Measurements from ENCODE around the gene PICK1. TPM values are rescaled to one million over a fixed set of nuclear protein-coding genes. Genes with fewer than 3 reads are reported as not detected.

The PICK1 gene
- total RNA-seq, 1 donor from 2014 or later, result 55.5 TPM

DNA sequence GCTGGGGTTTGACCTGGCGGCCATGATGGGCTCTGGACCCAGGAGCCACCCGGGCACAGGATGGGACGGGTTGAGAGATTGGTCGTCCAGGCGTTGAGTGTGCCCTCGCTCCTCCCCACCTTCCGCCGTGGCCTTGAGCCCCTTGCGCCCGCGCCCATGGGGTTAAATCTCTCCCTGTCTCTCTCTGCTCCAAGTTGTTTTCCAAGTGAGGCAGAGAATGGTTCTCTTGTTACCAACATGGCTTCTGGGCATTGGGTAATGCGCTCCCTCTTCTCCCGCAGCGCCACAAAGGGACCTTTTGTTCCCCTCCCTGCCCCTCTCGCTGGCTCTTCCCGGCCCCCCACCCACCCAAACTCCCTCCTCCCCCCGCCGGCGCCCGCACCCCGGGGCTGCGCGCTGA lies 18.8 kb upstream of the PICK1 start:
- H3K4me3 ChIP-seq (ENCODE audit: low read depth, low read length), result no peak overlapping the region
- TF ChIP-seq CTCF (conservative IDR thresholded peaks at IDR 0.05; ENCODE audit: low read depth, low read length), result no peak

DNA sequence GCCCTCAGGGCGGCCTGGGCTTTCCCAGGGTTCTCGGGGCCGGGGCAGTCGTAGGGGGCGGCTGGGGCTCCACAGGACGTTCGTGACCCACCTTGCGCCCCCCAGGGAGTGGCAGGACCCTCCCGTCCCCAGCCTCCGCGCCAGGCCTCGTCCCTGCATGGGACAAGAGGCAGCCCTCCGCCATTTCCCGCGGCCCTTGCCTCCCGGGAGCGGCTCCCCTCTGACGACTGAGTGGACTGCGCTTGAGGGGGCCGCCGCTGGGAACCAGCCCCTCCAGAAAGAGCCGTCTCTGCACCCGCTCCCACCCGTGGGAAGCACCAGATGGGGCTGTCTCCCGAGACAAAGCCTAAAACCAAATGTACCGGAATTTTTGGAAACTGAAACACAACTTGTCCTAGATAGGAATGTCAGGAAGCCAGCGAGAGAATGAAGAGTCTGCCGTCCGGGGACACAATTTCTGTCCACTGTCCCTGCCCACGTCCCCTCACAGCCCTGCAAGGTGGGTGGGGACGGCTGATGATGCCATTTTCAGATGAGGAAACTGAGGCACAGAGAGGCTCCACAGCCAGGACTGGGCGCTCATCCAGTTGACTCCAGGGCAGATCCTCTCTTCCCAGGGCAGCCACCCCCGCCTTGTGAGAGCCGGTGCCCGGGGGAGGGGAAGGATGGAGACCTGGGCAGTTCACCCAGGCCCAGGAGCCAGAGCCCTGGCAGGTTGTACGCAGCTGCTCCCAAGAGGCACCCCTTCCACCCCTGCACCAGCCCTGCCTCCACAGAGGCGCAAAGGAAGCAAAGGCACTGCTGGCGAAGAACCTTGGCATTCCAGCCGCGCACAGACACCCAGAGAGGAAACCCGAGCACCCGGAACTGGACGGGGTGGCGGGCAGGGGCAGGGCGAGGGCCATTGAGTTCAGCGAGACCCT lies 18.1 kb upstream of the PICK1 start:
- no peak overlapping the region for H3K4me3 ChIP-seq (ENCODE audit: low read depth, low read length)
- TF ChIP-seq CTCF (conservative IDR thresholded peaks at IDR 0.05; ENCODE audit: low read depth, low read length), result no peak
- no peak for DNase-seq (ENCODE audit: low read depth)

More for the DNA sequence above, 18.8 kb upstream of the PICK1 start:
- DNase-seq (ENCODE audit: low read depth), result no peak

DNA sequence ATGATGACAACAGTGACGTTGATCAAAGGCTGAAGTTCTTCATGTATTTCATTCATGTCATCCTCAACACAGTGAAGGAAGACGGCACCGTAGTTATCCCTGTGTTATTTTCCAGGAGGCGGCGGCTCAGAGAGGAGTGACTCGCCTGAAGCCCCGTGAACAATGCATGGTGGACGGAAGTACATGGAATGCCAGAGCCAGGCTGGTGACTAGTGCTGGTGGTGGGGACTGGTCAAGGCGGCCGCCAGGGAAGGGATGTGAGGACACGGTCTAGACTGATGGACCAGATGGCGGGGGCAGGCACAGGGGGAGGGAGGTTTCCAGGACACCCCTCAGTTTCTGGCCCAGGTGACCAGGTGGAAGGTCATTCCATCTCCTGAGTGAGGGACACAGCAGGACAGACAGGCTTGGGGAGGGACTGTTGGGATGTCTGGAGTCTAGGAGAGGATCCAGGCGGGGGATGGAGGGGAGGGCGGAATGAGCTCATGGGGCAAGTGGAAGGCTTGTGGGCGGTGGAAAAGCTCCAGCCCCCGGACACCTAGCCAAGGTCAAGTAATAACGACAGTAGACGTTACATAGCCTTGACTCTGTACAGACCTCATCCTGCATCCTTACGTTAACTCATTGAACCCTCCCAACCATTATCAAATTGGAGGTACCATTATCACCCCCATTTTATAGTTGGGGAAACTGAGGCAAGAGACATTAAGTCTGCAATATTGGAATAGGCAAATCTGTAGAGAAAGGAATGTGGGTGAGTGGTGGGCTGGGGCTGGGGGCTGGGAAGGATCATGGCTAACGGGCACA lies 16.0 kb upstream of the PICK1 start:
- H3K4me3 ChIP-seq (ENCODE audit: low read depth, low read length), result no peak overlapping the region
- TF ChIP-seq CTCF (conservative IDR thresholded peaks at IDR 0.05; ENCODE audit: low read depth, low read length), result no peak
- no peak for DNase-seq (ENCODE audit: low read depth)

DNA sequence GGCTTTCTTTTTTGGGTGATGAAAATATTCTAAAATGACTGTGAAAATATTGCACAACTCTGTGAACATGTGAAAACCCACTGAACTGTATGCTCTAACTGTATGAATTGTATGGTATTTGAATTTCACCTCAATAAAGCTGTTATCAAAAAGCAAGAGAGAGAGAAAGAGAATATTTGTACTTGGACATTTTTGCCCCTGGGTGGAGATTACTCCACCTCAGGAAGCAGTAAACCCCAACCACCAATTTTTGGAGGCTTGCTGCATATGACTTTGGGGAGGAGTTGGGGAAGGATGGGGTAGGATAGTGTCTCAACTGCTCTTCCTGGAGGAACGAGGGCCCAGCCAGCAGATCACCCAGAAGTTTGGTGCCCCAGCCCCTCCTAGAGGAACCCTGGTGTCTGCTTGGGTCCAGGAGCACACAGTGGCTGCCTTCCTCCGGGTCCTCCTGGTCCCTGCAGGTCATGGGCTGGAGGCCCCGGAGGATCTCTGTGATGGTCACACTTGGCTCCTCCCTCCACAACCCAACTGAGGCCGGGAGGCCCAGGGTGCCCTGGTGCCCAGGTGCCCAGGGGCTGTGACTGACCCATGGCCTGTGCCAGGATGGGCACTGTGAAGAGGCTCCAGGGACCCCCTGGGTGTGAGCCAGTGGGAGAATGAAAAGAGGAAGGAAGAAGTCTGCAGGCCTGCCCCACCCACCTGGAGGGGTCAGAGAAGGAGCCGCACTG lies 15.3 kb upstream of the PICK1 start:
- no peak for DNase-seq (ENCODE audit: low read depth)
- TF ChIP-seq CTCF (conservative IDR thresholded peaks at IDR 0.05; ENCODE audit: low read depth, low read length), result no peak
- no peak overlapping the region for H3K4me3 ChIP-seq (ENCODE audit: low read depth, low read length)

DNA sequence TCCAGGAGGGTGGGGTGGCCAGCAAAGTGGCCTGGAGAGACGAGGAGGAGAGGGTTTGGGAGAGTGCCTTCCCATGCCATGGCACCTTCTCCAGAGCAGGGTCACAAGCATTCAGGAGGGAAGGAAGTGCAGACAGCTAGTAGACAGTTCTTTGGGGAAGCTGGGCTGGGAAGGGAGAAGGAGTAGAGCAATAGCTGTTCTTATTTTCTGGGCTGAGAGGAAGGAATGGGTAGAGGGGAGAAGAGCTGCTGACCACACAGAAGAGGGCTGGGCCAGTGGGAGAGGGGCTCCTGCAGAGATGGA lies 14.8 kb upstream of the PICK1 start:
- DNase-seq (ENCODE audit: low read depth), result no peak
- TF ChIP-seq CTCF (conservative IDR thresholded peaks at IDR 0.05; ENCODE audit: low read depth, low read length), result no peak
- no peak overlapping the region for H3K4me3 ChIP-seq (ENCODE audit: low read depth, low read length)

GRCh38 chr22:38043151-38044039 lies 13.8 kb upstream of the PICK1 start:
- TF ChIP-seq CTCF (conservative IDR thresholded peaks at IDR 0.05; ENCODE audit: low read depth, low read length), result no peak

More at GRCh38 chr22:38043151-38044039, 13.8 kb upstream of the PICK1 start:
- no peak overlapping the region for H3K4me3 ChIP-seq (ENCODE audit: low read depth, low read length)
- no peak for DNase-seq (ENCODE audit: low read depth)

All from epithelial cell of proximal tubule (primary cell).